ENCODE measurements around the gene ARID5B.

Gene ARID5B

DNA sequence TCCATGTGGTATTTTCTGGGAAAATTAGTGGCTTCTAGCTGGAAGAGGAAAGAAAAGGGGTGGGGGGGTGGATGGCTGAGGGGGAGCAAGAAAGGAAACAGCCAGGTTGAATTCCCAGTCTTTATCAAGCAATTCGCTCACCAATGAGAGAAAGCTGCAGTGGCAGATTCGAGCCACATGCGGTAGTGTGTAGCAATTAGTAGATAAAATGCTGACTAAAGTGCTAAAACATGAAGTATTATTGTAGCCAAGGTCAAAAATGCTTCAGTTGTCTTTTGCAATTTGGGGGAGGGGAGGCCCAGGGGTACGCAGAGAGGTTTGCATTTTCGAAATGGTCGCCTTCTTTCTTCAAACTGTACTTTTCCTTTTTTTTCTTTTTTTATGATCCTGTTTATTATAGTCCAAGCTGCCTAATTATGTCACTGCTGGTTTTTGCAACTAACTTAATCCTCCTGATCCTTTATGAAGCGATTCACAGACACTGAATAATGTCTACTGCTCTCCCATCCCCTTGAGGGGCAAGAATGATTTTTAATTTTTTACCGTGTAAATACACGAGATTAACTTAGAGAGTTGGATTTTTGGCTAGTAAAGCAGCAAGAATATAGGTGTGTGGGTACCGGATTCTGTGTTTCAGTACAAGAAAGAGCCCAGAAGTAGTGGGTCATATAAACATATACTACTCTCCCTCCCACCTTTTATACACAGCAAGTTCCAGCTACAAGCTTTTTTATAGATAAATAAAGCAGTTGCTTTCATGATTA lies 3.6 kb upstream of the ARID5B start:
- TF ChIP-seq, protein P1, sequence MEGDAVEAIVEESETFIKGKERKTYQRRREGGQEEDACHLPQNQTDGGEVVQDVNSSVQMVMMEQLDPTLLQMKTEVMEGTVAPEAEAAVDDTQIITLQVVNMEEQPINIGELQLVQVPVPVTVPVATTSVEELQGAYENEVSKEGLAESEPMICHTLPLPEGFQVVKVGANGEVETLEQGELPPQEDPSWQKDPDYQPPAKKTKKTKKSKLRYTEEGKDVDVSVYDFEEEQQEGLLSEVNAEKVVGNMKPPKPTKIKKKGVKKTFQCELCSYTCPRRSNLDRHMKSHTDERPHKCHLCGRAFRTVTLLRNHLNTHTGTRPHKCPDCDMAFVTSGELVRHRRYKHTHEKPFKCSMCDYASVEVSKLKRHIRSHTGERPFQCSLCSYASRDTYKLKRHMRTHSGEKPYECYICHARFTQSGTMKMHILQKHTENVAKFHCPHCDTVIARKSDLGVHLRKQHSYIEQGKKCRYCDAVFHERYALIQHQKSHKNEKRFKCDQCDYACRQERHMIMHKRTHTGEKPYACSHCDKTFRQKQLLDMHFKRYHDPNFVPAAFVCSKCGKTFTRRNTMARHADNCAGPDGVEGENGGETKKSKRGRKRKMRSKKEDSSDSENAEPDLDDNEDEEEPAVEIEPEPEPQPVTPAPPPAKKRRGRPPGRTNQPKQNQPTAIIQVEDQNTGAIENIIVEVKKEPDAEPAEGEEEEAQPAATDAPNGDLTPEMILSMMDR (conservative IDR thresholded peaks at IDR 0.05): no peak; the same call in none of the 2 replicates

DNA sequence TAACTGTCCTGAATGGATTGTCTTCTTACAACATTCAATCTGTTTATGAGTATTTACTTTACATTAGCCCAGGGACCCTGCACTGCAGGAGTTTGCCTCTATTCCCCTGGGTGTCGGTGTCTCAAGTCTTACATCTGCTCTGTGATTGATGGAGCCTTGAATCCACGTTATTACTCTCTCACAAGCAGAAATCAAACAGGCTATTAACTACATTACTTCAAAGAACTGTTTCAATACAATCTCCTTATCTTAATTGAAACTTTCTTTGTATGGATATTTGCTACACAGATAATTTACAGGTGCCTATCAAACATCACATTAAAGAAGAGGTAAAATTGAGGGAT lies 3.1 kb upstream of the ARID5B start:
- TF ChIP-seq, protein P1 (conservative IDR thresholded peaks at IDR 0.05): no peak
- peak overlapping the region; percentile 99 for H3K27ac ChIP-seq

More for the DNA sequence above, 3.6 kb upstream of the ARID5B start:
- peak overlapping the region; percentile 99 for H3K27ac ChIP-seq

DNA sequence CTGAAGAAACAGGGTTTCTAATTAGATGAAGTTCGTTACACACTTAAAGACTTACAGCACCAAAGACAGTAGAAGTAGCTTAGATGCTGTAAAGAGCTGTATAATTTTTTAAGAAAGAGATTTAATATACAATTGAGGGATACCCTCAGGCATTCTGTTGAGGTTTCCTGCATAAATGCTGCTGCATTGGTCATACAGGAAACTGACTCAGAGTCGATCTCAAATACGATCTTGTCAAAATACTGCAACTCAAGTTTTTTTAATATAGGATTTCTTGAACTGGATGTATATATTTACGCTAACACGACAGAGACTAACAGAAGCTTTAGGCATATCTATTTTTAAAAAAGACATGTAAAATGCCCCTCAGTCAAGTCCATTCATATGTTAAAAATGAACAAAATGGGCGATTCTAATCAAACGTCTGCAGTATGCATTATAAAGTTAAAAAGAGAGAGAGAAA lies 2.4 kb upstream of the ARID5B start:
- H3K27ac ChIP-seq: peak overlapping the region; percentile 99
- TF ChIP-seq, protein P1 (conservative IDR thresholded peaks at IDR 0.05): no peak

DNA sequence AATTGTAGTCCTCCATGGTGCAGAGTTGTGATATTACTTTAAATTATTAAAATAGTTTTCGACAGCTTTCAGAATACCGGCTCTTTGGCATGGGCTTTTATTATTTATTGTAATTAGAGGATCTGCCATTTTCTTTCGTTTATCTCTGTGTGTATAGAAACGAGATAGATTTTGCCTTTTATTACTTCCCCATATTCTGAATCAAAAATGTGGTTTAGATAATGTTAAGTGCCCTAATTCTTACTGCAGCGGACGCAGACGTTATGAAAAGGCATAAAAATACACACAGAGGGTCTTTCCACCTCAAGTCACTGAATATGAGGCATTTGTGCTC lies 1.9 kb upstream of the ARID5B start:
- TF ChIP-seq, protein P1 (conservative IDR thresholded peaks at IDR 0.05): no peak
- H3K27ac ChIP-seq: peak overlapping the region; percentile 99

DNA sequence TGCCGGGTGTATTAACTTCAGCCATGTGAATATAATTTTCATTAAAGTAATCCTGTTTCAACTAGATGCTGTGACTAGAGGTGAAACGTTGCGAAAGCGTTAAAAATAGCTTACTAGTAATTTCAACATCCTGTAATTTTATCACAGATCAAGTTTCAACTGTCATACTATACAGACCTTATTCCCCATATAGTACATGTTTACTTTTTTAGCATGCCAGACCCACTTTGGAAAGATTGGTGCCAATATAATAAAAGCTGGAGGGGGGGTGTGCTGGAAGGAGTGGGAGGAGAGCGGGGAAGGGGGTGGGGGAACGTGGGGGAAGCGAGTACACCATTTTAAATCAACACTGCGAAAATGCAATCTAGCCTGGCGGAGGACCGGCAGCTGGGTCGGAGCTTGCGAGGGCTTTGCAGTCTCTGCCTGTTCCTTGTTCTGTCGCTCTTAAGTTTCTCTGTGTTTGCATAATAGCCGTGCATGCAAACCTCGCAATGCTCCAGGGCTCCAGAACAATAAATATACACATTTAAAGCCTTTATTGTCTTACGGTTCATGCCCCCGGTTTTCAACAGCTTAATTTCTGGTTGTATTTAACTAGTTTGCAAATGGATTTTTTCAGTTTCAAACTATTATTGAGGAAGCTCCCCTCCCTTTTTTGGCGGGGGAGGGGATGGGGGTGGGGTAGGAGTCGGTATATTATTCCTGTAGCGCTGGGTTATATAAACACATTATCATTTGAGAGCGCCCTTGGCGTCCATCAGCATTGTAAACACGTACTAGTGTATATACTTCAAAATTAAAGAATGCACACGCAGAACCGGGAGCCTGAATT lies 1.3 kb upstream of the ARID5B start:
- peak overlapping the region; percentile 99 for H3K27ac ChIP-seq

DNA sequence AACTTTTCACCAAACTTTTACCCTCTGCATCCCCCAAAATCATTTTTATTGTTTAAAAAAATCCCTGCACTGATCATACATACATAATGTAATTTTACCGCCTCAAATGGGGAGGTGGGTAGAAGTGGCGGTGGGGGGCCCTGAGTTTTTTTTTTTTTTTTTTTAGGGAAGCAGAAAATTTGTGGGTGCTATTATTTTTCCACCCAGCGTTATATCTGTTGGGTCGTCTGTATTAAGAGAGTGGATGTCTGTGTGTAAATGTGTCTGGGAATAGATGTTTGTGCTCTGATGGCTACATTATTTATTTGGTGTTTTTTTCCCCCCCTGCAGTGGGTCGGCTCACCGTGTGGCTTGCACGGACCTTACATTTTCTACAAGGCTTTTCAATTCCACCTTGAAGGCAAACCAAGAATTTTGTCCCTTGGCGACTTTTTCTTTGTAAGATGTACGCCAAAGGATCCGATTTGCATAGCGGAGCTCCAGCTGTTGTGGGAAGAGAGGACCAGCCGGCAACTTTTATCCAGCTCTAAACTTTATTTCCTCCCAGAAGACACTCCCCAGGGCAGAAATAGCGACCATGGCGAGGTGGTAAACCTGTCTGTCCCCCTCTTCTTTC lies 438 bp downstream of the ARID5B start:
- H3K27ac ChIP-seq: peak overlapping the region; percentile 99
- TF ChIP-seq, protein P1 (conservative IDR thresholded peaks at IDR 0.05): no peak

More for the DNA sequence above, 1.3 kb upstream of the ARID5B start:
- TF ChIP-seq, protein P1 (conservative IDR thresholded peaks at IDR 0.05): no peak

Data from VCaP (cell line).